ENCODE results near the gene ATXN7. TPM values are rescaled to one million over a fixed set of nuclear protein-coding genes. Genes with fewer than 3 reads are reported as not detected.

ATXN7 gene
- total RNA-seq, 1 experiment from 2014 or later: 27.5 TPM

DNA sequence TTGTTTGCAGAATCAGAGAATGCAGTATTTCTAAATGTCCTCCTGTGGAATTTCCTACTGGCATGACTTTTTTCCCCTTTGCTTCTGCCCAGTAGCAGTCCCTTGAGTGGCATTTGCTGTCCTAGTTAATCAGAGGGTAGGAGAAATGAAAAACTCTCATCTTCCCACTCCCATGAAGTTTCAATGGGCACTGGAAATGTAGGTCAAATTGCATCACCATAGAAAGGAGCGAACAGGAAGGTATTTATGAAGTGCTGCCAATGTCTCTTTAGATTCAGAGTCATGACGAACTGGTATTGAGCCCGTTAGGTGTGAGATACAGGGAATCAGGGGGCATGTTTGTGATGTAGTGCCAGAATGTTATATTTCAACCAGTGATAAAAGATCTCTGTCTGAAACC lies 23.2 kb downstream of the ATXN7 start:
- no peak overlapping the region for H3K4me3 ChIP-seq (replicated peaks in 1 of 2; ENCODE audit: low read depth in 1 of 2, low read length in 2 of 2)
- no peaks in the 10 kb centered on the region for H3K4me1 ChIP-seq (ENCODE audit: control insufficient read depth in 1 of 2, insufficient read depth in 2 of 2, low read length in 2 of 2)
- ATAC-seq (no peak), DNase-seq (ENCODE audit: low read depth, low spot score) (no peak)
- no peaks in the 10 kb centered on the region for H3K9me2 ChIP-seq (ENCODE audit: insufficient read depth)
- BruUV-seq (replicated peaks): no TSS peak
- H2AFZ ChIP-seq (ENCODE audit: low read depth, low read length, poor library complexity, severe bottlenecking): no peak overlapping the region
- H3K9ac ChIP-seq (ENCODE audit: low read length): no peak overlapping the region
- H3K9me3 ChIP-seq (ENCODE audit: control insufficient read depth in 1 of 2, insufficient read depth in 1 of 2, low read depth in 1 of 2, low read length in 2 of 2): no peaks in the 10 kb centered on the region
- H3K79me2 ChIP-seq (ENCODE audit: insufficient read depth, low read length): peaks cover 27% of the 10 kb centered on the region
- intact Hi-C loops (cut with micrococcal nuclease): no loop called here
- H3K27me3 ChIP-seq (ENCODE audit: insufficient read depth, low read length): no peaks in the 10 kb centered on the region
- no peaks in the 10 kb centered on the region for H4K20me1 ChIP-seq (ENCODE audit: insufficient read depth)
- POLR2A ChIA-PET: no interaction called here
- TF ChIP-seq POLR2A (IDR thresholded peaks at IDR 0.05; ENCODE audit: borderline replicate concordance, extremely low read depth, insufficient read depth, insufficient read length) (no peak), EZH2 (IDR thresholded peaks at IDR 0.05) (no peak), YY1 (IDR thresholded peaks at IDR 0.05; ENCODE audit: extremely low read depth, insufficient replicate concordance, low read depth, low read length) (no peak), SP1 (IDR thresholded peaks at IDR 0.05; ENCODE audit: low read depth) (no peak), CBX3 (IDR thresholded peaks at IDR 0.05; ENCODE audit: low read depth) (no peak), SRF (IDR thresholded peaks at IDR 0.05; ENCODE audit: low read depth) (no peak), JUND (IDR thresholded peaks at IDR 0.05) (no peak), ZFX (IDR thresholded peaks at IDR 0.05) (no peak), TCF7L2 (IDR thresholded peaks at IDR 0.05; ENCODE audit: borderline replicate concordance, extremely low read depth, insufficient read depth, insufficient read length) (no peak), EGR1 (IDR thresholded peaks at IDR 0.05; ENCODE audit: low read depth) (no peak)
- TF ChIP-seq, protein P1, sequence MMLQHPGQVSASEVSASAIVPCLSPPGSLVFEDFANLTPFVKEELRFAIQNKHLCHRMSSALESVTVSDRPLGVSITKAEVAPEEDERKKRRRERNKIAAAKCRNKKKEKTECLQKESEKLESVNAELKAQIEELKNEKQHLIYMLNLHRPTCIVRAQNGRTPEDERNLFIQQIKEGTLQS (IDR thresholded peaks at IDR 0.05): no peak
- TF ChIP-seq, protein P2, sequence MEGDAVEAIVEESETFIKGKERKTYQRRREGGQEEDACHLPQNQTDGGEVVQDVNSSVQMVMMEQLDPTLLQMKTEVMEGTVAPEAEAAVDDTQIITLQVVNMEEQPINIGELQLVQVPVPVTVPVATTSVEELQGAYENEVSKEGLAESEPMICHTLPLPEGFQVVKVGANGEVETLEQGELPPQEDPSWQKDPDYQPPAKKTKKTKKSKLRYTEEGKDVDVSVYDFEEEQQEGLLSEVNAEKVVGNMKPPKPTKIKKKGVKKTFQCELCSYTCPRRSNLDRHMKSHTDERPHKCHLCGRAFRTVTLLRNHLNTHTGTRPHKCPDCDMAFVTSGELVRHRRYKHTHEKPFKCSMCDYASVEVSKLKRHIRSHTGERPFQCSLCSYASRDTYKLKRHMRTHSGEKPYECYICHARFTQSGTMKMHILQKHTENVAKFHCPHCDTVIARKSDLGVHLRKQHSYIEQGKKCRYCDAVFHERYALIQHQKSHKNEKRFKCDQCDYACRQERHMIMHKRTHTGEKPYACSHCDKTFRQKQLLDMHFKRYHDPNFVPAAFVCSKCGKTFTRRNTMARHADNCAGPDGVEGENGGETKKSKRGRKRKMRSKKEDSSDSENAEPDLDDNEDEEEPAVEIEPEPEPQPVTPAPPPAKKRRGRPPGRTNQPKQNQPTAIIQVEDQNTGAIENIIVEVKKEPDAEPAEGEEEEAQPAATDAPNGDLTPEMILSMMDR (IDR thresholded peaks at IDR 0.05 in 2 of 3, conservative IDR thresholded peaks at IDR 0.05 in 1 of 3; ENCODE audit: borderline replicate concordance in 1 of 3, insufficient read depth in 1 of 3, low read depth in 2 of 3, low read length in 2 of 3): no peak
- TF ChIP-seq, protein P3, sequence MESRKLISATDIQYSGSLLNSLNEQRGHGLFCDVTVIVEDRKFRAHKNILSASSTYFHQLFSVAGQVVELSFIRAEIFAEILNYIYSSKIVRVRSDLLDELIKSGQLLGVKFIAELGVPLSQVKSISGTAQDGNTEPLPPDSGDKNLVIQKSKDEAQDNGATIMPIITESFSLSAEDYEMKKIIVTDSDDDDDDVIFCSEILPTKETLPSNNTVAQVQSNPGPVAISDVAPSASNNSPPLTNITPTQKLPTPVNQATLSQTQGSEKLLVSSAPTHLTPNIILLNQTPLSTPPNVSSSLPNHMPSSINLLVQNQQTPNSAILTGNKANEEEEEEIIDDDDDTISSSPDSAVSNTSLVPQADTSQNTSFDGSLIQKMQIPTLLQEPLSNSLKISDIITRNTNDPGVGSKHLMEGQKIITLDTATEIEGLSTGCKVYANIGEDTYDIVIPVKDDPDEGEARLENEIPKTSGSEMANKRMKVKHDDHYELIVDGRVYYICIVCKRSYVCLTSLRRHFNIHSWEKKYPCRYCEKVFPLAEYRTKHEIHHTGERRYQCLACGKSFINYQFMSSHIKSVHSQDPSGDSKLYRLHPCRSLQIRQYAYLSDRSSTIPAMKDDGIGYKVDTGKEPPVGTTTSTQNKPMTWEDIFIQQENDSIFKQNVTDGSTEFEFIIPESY (IDR thresholded peaks at IDR 0.05; ENCODE audit: extremely low read depth, insufficient replicate concordance, low read length): no peak
- TF ChIP-seq, protein P4, sequence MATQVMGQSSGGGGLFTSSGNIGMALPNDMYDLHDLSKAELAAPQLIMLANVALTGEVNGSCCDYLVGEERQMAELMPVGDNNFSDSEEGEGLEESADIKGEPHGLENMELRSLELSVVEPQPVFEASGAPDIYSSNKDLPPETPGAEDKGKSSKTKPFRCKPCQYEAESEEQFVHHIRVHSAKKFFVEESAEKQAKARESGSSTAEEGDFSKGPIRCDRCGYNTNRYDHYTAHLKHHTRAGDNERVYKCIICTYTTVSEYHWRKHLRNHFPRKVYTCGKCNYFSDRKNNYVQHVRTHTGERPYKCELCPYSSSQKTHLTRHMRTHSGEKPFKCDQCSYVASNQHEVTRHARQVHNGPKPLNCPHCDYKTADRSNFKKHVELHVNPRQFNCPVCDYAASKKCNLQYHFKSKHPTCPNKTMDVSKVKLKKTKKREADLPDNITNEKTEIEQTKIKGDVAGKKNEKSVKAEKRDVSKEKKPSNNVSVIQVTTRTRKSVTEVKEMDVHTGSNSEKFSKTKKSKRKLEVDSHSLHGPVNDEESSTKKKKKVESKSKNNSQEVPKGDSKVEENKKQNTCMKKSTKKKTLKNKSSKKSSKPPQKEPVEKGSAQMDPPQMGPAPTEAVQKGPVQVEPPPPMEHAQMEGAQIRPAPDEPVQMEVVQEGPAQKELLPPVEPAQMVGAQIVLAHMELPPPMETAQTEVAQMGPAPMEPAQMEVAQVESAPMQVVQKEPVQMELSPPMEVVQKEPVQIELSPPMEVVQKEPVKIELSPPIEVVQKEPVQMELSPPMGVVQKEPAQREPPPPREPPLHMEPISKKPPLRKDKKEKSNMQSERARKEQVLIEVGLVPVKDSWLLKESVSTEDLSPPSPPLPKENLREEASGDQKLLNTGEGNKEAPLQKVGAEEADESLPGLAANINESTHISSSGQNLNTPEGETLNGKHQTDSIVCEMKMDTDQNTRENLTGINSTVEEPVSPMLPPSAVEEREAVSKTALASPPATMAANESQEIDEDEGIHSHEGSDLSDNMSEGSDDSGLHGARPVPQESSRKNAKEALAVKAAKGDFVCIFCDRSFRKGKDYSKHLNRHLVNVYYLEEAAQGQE (IDR thresholded peaks at IDR 0.05; ENCODE audit: low read depth): no peak
- H3K36me3 ChIP-seq (ENCODE audit: control insufficient read depth in 1 of 2, insufficient read depth in 2 of 2, low read length in 2 of 2): no peaks in the 10 kb centered on the region; a peak in 1 of 4 replicates
- RAD21 ChIA-PET (ENCODE audit: low non-redundant PET in 1 of 2, low total read pairs in 2 of 2, uncharacterized antibody in 2 of 2, unreplicated experiment in 2 of 2): no interaction called here
- CTCF ChIA-PET: interaction anchor here (0.6 kb wide), 1 partner anchor 21 kb away, joined by 3 read pairs; no protein-coding TSS in a partner anchor
- H3K4me2 ChIP-seq (ENCODE audit: low read length): no peak overlapping the region
- no peak overlapping the region for H3K27ac ChIP-seq (ENCODE audit: low read depth, low read length)

Measured in HCT116 (cell line).